Middle frontal gyrus (tissue), 1 donor: ENCODE measurements around the gene PLCL2.

Experiments used
- DNase-seq: peaks from one replicate; pipeline ENCODE4 v3.0.0-alpha.2; 2015; ENCODE audit warnings: low spot score; ENCODE audit errors: extremely low spot score

PLCL2 gene

DNA sequence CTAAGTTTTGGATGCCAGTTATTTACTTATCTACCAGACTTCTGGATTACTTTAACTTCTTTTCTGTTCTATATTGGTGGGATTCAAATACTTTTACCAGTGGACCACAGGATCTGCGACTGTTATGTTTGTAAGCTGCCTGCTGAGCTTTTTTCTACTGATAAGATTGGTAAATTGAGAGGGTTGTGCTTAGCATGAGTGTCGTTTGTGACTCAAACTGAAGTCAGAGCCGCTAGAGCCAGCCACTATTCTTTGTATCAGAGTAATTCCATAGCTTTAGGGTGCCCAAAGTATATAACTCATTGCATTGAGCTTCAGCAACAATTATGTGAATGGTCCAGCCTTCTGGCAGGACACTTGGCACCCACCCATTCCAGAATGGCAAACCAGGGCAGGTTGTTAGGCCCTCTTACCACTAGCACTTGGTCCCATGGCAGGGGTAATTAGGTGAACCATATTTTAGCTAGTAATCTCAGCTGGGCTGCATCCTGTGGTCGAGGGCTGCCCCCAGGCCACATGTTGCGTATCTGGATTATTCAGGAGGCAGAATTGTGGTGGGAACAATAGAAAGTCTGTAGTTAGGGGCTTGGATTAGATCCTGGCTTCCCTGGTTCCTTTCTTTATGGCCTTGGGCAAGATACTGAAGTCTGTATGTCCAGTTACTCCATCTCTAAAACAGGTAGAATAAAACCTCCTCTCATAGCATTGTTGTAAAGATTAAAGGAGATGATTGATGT lies 6.0 kb downstream of the PLCL2 start:
- DNase-seq: no peak

DNA sequence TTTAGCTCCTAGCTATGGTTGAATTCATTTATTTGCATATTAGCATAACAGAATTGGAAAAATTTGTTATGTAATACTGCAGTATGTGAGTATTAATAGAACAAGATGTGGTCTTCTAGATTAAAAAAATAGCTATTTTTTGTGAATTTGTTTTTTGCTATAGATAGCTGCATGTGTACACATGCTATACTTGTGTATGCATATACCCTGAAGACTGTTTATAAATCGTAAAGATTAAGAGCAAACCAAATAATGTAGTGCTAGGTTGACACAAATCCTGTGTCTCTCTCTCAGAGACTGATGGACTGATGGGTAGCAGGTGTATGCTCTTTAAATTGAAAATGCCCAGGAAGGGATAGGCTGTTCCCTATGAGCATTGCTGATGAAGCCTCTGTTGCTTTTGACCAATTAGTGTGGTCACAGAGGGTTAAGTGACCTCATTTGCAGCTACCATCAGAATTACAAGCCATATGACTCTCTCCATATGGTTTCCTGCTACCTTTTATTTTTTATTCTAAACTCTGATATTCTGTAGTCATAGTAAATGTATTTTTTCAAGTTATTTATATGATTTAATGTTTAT lies 9.0 kb downstream of the PLCL2 start:
- no peak for DNase-seq

DNA sequence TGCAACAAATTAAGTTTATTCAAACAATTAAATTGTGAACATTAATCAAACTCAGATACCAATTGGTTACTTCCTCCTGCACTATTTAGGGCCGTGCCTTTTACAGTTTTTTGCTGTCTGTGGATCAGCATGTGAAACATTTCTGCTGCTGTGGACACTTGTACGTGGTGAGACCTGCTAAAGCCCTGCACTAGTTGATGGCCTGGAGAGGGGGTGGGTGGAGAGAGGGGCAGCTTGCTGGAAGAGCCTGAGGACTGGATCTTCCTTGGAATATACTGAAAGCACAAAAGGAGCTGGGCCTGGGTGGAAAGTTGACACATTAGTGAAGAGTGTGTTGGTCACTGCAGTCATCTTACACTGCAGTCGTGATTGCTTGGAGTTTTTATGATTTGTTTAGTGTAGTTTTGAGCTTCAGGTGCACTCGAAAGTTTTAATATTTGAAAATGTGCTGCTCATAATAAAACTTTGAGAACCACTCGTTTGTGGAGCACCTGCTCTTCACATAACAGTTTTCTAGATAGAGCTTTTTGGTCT lies 11.4 kb downstream of the PLCL2 start:
- DNase-seq: no peak

DNA sequence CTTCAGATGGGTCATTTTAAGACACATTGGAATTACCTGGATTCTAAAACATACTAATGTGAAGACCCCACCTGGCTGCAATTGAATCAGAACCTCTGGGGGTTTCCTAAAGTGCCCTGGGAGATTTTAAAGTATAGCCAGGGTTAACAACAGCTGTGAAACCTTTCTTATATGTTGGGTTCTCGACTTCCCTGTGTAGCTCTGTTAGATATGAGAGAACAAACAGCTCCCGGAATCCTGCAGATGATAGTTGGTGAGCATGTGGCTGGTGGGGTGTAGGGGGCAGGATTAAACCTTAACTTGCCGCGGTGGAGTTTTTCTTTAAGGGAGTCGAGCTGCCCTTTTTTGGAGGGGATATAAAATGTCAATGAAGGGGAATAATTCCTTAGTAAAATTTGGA lies 12.1 kb downstream of the PLCL2 start:
- no peak for DNase-seq

DNA sequence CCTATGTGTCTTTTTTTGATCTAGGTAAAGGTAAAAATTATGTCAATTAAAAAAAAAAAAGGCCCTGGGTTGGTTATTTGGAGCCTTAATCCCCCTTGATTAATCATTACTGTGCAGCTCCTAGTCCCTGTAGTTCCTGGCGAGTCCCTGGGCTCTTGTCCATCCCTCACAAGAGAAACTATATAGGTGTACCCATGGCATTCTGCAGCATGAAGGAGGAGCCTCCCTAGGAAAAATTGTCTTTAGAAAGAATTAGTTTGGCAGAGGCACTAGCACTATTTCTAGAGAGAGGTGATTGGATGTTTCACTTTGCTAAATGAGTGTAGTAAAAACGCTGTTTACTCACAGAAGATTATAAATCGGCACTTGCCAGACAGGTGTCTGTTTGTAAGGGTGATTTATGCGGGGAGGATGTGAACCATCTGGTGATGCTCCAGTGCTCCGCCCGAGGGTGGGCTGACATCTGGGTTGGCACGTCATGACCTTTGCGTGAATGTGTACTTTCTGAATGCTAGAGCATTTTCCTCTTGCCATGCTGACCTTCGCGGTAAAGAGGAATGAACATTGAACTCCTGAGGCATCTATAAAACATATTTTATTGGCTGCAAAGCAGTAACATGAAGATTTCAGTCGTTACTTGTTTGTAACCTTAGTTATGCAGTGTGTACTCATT lies 12.6 kb downstream of the PLCL2 start:
- no peak for DNase-seq

DNA sequence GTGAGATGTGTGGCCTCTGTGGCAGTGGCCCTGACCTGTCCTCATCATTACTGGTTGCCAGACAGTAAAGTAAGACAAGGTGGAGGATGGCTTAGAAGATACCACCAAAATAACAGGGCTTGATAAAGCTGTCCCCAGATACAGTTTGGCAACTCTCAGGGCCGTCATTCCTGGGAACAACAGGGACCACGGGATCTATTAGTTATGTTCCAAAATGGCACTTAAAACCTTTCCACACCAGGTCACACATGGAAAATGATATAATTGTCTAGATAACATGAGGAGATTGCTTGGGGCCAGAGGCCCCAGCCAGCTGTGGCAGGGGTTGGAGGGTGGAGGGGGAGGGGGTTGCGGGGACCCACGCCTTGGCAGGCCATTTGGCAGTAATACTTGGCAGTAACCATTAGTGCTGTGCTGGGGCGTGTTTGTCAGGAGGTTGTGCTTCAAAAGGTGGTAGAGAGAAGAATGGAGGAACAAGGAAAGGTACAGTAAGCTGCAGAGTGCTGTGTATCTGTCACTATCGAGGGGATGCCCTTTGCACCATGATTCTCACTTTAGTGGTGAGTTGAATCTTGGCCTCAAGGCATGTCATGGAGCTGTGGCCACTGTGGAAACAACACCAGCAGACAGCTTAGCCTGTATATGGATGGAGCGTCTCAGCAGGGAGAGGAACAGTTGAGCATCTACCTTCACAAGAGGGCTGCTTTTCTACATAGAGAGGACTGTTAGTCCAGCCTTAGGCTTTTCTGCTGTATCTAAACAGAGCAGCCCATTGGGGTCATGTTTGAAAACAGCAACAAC lies 14.0 kb downstream of the PLCL2 start:
- DNase-seq: no peak

DNA sequence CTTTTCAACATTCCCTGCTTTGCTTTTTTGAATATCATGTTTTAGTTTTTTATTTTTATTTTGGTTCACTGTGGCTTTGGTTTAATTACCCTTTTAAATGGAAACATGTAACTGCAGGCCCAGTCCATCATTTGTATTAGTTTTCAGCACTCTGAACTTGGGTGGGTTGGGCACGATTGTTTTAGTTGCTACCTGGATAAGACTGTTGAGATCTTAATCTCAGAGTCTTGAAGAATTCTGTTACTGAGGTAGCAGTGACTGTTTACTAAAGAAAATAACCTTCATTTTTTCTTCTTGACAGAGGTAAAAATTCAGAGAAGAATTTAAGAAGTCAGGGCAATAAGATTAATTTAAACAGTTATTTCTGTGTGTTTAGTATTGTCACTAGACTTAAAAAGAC lies 15.2 kb downstream of the PLCL2 start:
- DNase-seq: no peak

DNA sequence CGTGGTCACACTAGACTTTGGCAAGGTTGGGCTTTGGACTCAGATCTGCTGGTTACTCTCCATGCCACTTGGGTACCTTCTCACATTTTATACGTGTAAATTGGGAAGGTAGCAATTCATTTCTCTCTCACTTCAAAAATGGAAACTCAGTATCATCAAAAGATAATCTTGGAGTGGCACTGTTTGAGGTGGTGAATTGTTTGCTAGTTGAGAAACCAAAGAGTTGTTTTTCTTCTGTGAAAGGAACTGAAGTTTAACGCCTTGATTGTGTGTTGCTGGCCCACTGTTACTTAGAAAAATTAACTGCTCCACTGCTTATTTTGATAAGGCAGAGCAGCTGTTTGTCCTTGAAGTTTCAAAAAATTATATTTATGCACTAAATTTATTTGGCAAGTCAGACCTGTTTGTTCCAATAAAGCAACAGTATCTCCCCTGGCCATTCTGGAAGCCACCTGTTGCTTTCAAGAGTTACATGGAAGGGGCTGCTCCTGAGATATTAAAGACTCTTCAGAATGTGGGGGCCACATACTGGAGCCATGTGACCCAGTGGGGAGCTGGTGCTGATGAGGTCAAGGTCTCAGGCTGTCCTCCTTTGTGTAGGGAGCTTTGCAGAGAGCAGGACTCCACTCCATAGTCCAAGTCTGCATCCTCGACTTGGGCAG lies 16.2 kb downstream of the PLCL2 start:
- no peak for DNase-seq

DNA sequence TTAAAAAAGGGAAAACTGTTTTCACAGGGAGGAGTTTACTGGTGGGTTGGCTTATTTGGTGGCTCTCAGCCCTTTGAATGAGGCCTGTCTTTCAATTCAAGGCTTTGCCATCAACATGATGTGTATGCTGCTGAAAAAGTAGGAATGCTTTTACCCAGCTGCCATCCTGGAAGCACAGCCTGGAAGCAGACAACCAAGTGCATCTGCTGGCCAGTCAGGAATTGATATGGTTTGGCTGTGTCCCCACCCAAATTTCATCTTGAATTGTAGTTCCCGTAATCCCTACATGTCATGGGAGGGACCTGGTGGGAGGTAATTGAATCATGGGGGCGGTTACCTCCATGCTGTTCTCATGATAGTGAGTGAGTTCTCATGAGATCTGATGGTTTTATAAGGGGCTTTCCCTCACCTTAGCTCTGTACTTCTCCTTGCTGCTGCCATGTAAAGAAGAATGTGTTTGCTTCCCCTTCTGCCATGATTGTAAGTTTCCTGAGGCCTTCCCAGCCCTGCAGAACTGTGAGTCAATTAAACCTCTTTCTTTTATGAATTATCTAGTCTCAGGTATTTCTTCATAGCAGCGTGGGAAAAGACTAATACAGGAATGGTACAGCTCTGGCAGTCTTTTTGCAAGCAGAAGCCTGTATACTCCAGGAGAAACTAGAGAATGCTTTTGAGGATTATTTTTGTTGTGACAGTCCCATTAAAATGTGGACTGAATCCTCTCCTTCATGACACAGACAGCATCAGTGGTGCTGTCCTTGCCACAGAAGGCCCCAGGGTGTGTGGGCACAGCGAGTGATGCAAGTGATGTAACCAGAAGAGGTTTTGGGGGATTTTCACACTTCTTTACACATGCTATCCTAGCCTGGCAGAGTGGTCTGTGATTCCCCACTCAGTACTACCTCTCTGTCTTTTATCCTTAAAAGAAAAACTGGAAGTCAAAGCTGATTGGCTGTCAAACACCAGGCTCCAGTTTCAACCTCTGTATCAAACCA lies 20.0 kb downstream of the PLCL2 start:
- no peak for DNase-seq

DNA sequence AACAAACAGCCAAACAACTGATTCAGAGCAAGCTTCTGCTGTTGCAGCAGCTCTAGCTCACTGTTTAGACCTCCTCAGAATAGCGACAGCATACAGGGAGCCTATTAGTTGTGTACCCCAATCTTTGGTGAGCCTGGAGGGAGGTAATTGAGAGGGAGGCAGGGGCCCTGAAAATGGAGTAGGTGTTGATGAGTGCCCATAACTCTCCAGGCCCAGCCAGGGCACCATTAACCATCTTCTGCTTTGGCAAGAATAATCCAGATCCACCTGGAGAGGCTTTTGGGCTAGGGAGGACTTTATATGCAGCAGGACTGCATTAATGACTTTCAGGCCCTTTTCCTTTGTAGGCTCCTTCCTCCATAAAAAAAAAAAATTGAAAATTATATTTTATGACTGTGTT lies 20.9 kb downstream of the PLCL2 start:
- DNase-seq: no peak

DNA sequence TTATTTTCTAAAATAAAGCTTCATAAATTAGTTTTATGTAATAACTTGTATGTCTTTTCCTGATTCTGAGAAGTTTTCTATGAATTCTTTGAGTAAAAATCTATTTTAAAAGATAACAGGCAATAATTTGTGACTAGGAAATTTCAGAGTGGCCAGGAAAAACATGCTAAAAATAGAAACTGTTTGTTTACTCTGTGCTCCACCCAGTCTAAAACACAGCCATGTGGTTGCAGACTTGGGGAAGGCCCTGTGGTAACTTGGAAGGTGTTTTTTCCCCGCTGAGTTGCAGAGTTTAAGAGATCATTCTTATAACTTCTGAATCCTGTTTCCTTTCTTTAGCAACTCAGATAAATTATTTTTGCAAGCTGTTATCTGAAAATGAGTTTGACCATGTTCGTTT lies 21.9 kb downstream of the PLCL2 start:
- no peak for DNase-seq

DNA sequence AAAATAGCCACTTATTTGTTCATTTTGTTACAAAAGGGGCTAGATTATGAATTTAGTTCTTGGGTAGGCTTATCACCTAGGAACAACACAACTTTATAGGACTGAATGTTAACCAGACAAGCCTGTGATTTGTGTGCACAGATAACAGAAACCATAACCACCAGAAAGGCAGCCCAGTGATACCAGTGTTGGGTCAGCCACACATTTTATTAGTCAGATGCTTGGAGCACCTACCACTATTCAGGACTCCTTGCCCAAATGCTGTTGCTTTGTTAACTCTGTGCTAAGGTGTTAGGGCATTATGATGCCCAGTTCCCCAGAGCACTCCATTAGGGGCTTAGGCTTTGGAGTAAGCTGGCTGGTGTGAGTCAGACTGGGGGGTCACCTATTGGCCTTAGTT lies 22.5 kb downstream of the PLCL2 start:
- no peak for DNase-seq

DNA sequence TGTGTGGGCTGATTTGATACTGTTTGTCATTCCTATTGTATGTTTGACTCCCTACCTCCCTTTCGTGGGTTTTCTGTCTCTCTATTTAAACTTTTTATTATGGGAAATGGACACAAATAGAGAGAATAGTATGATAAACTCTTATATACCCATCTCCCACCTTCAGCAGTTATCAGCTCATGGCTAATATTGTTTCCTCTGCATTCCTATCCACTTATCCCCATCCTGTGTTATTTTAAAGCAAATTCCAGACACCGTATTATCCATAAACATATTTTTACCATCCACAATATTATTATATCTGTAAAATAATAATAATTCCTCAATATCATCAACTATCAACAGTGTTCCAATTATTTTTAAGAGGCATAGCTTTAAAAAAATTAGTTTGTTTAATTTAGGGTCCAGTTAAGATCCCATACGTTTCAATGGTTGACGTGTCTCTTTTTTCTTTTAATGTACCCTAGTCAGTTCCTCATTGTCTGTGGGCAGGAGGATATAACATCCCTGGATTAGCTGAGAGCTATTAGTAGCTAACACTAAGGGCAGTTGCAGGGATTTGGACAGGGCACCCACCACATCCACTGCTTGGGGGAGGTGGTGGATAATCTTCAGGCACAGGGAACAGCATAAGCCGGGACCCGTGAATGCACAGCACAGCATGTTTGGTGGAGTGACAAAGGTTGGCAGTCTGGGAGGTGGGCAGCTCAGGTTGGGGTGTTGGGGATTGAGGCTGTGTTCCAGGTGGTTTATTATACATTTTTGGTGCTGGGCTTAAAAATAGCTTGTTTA lies 23.5 kb downstream of the PLCL2 start:
- no peak for DNase-seq

DNA sequence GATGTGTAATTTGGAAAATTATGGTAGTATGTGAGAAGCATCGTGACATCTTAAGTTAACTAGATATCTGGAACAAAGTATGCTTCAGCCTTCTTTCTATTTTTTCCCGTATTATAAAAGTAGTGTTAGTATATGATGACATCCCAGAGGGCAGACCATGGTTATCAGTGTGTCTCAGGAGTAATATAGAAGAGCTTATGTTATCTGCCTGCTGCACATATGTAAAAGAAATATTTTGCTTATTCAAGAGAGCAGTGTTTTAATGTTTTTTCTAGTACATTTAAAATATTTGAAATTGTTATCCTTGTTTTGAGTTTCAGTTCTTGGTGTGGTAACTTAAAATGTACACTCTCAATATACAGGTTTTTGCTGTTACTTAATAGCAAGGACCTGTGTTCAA lies 24.1 kb downstream of the PLCL2 start:
- DNase-seq: no peak

DNA sequence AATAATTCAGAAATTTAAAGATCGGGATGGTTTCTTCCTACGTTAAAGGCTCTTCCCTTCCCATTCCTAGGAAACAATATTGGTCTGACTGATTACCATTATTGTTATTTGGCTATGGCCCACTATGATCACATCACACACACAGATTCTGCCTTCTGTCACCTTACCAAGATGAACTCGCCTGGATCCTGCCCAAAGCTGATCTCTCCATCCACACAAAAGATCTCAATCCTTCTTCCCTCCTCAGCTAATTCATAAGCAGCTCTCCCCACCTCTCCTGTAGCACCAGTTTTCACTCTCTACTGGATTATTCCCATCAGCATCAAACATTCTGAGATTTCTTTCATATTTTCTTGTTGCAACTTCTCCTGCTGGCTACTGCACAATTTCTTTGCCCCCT lies 25.0 kb downstream of the PLCL2 start:
- DNase-seq: no peak

DNA sequence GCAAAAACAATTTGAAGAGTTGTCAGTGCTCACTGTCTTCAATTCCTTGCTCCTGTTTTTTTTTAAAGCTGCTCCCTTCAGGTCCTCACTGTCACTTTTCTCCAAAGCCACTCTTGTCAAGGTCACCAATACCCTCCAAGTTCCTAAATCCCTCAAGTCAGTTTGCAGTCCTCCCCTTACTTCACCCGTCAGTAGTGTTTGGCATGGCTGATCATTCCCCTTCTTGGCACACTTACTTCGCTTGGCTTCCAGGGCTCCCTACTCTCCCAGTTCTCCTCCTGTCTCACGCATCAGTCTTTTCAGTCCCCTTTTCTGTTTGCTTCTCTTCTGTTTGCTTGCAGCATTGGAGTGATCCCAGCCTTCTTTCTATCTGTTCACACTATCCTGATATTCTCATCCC lies 25.5 kb downstream of the PLCL2 start:
- DNase-seq: no peak

DNA sequence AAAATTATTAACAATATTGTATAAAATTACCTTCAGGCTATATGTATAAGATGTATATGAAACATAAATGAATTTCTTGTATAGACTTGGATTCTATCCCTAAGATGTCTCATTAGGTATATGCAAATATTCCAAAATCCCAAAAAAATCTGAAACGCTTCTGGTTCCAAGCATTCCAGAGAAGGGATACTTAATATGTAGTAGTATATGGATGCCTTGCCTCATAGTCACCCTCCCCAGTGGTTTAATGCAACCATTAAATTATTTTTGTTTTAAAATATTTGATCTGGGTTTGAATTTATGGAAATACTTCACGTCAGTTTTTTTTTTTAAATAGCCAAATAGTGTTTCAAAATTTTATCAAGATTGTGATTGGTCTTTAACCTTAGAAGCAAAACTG lies 27.2 kb downstream of the PLCL2 start:
- no peak for DNase-seq

DNA sequence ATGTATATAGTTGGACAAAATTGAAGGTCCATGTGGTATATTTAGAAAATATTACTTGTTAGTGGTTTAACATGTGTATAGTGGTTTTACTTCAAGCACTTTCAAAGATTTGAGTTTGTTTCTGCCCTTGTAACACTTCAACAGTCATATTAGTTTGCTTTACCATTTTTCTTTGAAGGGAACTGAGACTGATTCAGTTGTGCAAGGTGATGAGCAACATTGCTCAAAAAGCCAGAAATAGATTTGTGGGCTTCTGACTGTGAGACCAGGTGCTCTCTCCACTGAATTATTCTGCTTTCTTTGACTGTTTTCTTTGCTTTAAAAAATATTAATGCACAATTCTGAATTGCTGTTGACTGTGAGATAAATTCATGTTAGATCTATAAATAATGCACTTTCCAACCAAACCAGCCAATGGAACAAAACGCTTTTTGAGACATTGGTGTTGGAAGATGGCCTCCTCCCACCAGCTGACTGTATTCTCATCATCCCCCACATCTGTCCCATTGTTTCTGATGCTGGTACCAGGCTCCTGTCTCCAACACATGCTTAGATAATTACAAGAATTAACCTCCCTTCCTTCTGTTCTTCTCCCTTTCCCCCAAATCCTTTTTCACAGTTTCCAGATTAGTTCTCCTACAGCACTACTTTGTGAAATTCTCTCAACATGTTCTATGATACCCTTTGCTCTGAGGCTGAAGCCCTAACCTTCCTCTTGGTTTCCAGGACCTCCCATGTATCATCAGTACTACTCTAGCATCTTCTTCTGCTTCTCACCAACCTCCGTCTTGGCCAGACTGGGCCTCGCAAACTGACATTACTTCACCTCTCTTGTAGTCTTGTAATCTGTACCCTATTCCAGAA lies 27.9 kb downstream of the PLCL2 start:
- no peak for DNase-seq
